ENCODE results near the gene C10orf143. TPM values are rescaled to one million over a fixed set of nuclear protein-coding genes. Genes with fewer than 3 reads are reported as not detected.

C10orf143 gene
- total and polyA plus RNA-seq, 4 donors = 3.0 to 9.0 (median 4.8) TPM

- Histone ChIP-seq H3K4me1 (ENCODE audit: control insufficient read depth in 5 of 5, insufficient read depth in 5 of 5, low read length in 5 of 5) (peaks cover 0 to 7% (median 0%) of the 10 kb centered on the region in 5 donors), H3K9ac (ENCODE audit: insufficient read depth in 1 of 2, low read length in 2 of 2) (no peak overlapping the region), H3K36me3 (ENCODE audit: control insufficient read depth in 4 of 4, insufficient read depth in 4 of 4, low read length in 4 of 4) (no peaks in the 10 kb centered on the region), H3K27me3 (ENCODE audit: control insufficient read depth in 3 of 3, insufficient read depth in 3 of 3, low read length in 2 of 3) (peaks cover 0 to 5% (median 3%) of the 10 kb centered on the region in 3 donors), H3K27ac (ENCODE audit: low read depth in 1 of 2, low read length in 1 of 2) (no peak overlapping the region), H3K4me3 (no peak overlapping the region), H3K9me3 (ENCODE audit: control insufficient read depth in 4 of 4, insufficient read depth in 3 of 4, low read length in 3 of 4) (peaks cover 0 to 4% (median 0%) of the 10 kb centered on the region in 4 donors)
- DNase-seq = peak; percentile 55 to 86 (median 59)
- WGBS, 2 donors = 76 to 79% methylated on average over 14 of the region's 14 CpGs
- TF ChIP-seq CTCF (IDR thresholded peaks at IDR 0.05; ENCODE audit: control extremely low read depth, extremely low read depth) = no peak
- no peak for ATAC-seq (ENCODE audit: insufficient read depth, low FRiP score)
Observed at GRCh38 chr10:130037169-130037661, 73.4 kb downstream of the C10orf143 start.

- ATAC-seq (ENCODE audit: insufficient read depth, low FRiP score) = no peak
Observed at GRCh38 chr10:130036296-130037065, 74.1 kb downstream of the C10orf143 start.

GRCh38 chr10:130029209-130029608, 81.4 kb downstream of the C10orf143 start:
- TF ChIP-seq CTCF (IDR thresholded peaks at IDR 0.05; ENCODE audit: control extremely low read depth, extremely low read depth) = no peak
- DNase-seq (no peak), ATAC-seq (ENCODE audit: insufficient read depth, low FRiP score) (no peak)
- H3K9me3 ChIP-seq (ENCODE audit: control insufficient read depth in 4 of 4, insufficient read depth in 3 of 4, low read length in 3 of 4) = peaks cover 0 to 4% (median 0%) of the 10 kb centered on the region in 4 donors
- H3K36me3 ChIP-seq (ENCODE audit: control insufficient read depth in 4 of 4, insufficient read depth in 4 of 4, low read length in 4 of 4) = no peaks in the 10 kb centered on the region
- no peak overlapping the region for H3K4me3 ChIP-seq
- WGBS, 2 donors = 83 to 91% methylated on average over 4 of the region's 4 CpGs
- H3K27me3 ChIP-seq (ENCODE audit: control insufficient read depth in 3 of 3, insufficient read depth in 3 of 3, low read length in 2 of 3) = no peaks in the 10 kb centered on the region
- H3K4me1 ChIP-seq (ENCODE audit: control insufficient read depth in 5 of 5, insufficient read depth in 5 of 5, low read length in 5 of 5) = peaks cover 0 to 5% (median 0%) of the 10 kb centered on the region in 5 donors
- H3K27ac ChIP-seq (ENCODE audit: low read depth in 1 of 2, low read length in 1 of 2) = no peak overlapping the region
- no peak overlapping the region for H3K9ac ChIP-seq (ENCODE audit: insufficient read depth in 1 of 2, low read length in 2 of 2)

More at GRCh38 chr10:130036296-130037065, 74.1 kb downstream of the C10orf143 start:
- Histone ChIP-seq H3K9me3 (ENCODE audit: control insufficient read depth in 4 of 4, insufficient read depth in 3 of 4, low read length in 3 of 4) (peaks cover 0 to 6% (median 0%) of the 10 kb centered on the region in 4 donors), H3K27me3 (ENCODE audit: control insufficient read depth in 3 of 3, insufficient read depth in 3 of 3, low read length in 2 of 3) (no peaks in the 10 kb centered on the region), H3K27ac (ENCODE audit: low read depth in 1 of 2, low read length in 1 of 2) (no peak overlapping the region), H3K4me3 (no peak overlapping the region), H3K9ac (ENCODE audit: insufficient read depth in 1 of 2, low read length in 2 of 2) (no peak overlapping the region), H3K4me1 (ENCODE audit: control insufficient read depth in 5 of 5, insufficient read depth in 5 of 5, low read length in 5 of 5) (peaks cover 0 to 7% (median 0%) of the 10 kb centered on the region in 5 donors), H3K36me3 (ENCODE audit: control insufficient read depth in 4 of 4, insufficient read depth in 4 of 4, low read length in 4 of 4) (no peaks in the 10 kb centered on the region)
- DNase-seq = no peak
- TF ChIP-seq CTCF (IDR thresholded peaks at IDR 0.05; ENCODE audit: control extremely low read depth, extremely low read depth) = no peak
- WGBS, 2 donors = 86 to 87% methylated on average over 13 of the region's 13 CpGs
